BE2C (cell line): ENCODE data around the gene PRAC1.

ENCODE experiments used
- DNase-seq: peaks from one replicate; pipeline ENCODE4 v3.0.0-alpha.2; 2020
- H3K27me3 ChIP-seq: fragments of 250-450 bp; sonication (Bioruptor Pico); 2 replicates; pipeline ENCODE4 v1.5.1; 2020; ENCODE audit warnings: mild to moderate bottlenecking
- H3K36me3 ChIP-seq: fragments of 250-450 bp; sonication (Bioruptor Pico); 2 replicates; pipeline ENCODE4 v1.5.1; 2020; ENCODE audit warnings: mild to moderate bottlenecking
- H3K4me1 ChIP-seq: fragments of 250-450 bp; sonication (Bioruptor Pico); 2 replicates; pipeline ENCODE4 v1.5.1; 2020
- H3K4me3 ChIP-seq: 2 replicates; pipeline ENCODE4 v1.5.1; 2011; ENCODE audit warnings: low read depth, low read length
- H3K9me3 ChIP-seq: fragments of 250-450 bp; sonication (Bioruptor Pico); 2 replicates; pipeline ENCODE4 v1.5.1; 2020
- CTCF ChIP-seq: IDR thresholded peaks from 2 replicates; pipeline ENCODE4 v1.5.1; 2012; ENCODE audit warnings: mild to moderate bottlenecking, low read depth, low read length

PRAC1 gene

DNA sequence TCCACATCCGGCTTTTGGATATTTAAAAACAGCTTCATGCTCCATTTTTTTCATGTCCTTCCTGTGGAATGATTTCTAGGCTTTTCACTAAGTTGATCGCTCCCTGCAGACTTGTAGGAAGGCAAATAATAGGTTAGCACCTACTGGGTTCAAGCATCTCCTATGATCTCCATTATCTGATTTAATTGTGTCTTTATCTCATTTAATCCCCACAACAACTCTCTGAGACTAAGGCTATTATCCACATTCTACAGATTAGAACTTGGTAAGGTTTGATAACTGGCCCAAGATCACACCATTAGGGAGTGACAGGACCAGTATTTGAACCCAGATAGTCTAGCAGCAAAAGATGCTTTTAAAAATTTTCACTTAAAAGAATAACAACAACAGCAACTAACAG, 50.0 kb downstream of the PRAC1 start:
- no peak overlapping the region for H3K4me3 ChIP-seq
- no peaks in the 10 kb centered on the region for H3K36me3 ChIP-seq
- no peaks in the 10 kb centered on the region for H3K9me3 ChIP-seq
- H3K27me3 ChIP-seq = peaks cover 54% of the 10 kb centered on the region
- no peak for DNase-seq
- no peak for TF ChIP-seq CTCF
- H3K4me1 ChIP-seq = no peaks in the 10 kb centered on the region
